Uterus (tissue), 2 donors: ENCODE results near the gene TCHP.

Experiments used
- POLR2A ChIP-seq, 2 donors: fragments of 450-650 bp; IDR thresholded peaks; one replicate each; pipeline ENCODE4 v1.6.1; 2016; ENCODE audit warnings: antibody characterized with exemption in 2 of 2, mild to moderate bottlenecking in 1 of 2, moderate library complexity in 1 of 2
- TF ChIP-seq, protein P1 (sequence below), 4 experiments: fragments of 200-600 bp in 2 of 4; fragments of 450-650 bp in 2 of 4; sonication (generic) in 2 of 4; IDR thresholded peaks; one replicate each; pipeline ENCODE4 v1.5.1; 2016 to 2019; ENCODE audit warnings: antibody characterized with exemption in 4 of 4, mild to moderate bottlenecking in 2 of 4, moderate library complexity in 1 of 4

DNA sequence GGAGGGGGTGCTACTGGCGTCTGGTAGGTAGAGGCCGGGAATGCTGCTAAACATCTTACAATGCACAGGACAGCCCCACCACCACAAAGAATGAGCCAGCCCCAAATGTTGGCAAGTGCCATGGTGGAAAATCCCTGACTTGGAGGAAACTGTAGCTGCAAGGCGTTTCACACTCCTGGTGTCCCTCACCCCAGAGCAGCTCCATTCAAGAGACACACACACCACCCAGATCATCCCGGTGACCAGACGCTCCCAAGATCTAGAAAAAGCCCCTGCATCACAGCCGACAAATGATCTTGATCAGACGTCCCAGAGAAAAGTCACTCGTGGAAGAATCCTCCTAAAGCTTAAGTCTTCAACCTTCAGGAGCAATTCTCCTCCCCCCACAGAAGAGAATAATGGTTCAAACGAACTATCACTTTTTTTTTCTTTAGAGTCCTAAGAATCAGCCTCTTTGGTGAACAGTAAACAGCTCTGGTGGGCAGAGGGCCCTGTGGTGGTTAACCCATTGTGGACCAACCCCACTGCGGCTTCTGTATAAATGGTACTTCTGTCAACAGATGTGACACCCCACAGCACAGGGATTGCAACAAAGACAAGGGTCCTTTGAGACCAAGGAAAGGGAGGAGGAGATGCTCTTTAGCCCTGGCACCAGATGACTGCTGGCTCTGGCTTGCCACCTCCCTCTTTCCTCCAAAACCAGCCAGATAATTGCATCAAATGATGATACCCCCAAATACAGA is 22.4 kb upstream of the TCHP start:
- TF ChIP-seq, protein P1, sequence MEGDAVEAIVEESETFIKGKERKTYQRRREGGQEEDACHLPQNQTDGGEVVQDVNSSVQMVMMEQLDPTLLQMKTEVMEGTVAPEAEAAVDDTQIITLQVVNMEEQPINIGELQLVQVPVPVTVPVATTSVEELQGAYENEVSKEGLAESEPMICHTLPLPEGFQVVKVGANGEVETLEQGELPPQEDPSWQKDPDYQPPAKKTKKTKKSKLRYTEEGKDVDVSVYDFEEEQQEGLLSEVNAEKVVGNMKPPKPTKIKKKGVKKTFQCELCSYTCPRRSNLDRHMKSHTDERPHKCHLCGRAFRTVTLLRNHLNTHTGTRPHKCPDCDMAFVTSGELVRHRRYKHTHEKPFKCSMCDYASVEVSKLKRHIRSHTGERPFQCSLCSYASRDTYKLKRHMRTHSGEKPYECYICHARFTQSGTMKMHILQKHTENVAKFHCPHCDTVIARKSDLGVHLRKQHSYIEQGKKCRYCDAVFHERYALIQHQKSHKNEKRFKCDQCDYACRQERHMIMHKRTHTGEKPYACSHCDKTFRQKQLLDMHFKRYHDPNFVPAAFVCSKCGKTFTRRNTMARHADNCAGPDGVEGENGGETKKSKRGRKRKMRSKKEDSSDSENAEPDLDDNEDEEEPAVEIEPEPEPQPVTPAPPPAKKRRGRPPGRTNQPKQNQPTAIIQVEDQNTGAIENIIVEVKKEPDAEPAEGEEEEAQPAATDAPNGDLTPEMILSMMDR (IDR thresholded peaks at IDR 0.05): no peak
- no peak for TF ChIP-seq POLR2A (IDR thresholded peaks at IDR 0.05)
